Measurements from ENCODE around the gene CLEC10A. TPM values are rescaled to one million over a fixed set of nuclear protein-coding genes. Genes with fewer than 3 reads are reported as not detected.
"Not testable (repeated sequence)": the region's sequence is repeated elsewhere in the genome, so short reads cannot be mapped to it uniquely, and the experiment has no call there.

Gene CLEC10A
- total and polyA plus RNA-seq, 11 donors: 1.5 to 30.1 (median 2.7) TPM

DNA sequence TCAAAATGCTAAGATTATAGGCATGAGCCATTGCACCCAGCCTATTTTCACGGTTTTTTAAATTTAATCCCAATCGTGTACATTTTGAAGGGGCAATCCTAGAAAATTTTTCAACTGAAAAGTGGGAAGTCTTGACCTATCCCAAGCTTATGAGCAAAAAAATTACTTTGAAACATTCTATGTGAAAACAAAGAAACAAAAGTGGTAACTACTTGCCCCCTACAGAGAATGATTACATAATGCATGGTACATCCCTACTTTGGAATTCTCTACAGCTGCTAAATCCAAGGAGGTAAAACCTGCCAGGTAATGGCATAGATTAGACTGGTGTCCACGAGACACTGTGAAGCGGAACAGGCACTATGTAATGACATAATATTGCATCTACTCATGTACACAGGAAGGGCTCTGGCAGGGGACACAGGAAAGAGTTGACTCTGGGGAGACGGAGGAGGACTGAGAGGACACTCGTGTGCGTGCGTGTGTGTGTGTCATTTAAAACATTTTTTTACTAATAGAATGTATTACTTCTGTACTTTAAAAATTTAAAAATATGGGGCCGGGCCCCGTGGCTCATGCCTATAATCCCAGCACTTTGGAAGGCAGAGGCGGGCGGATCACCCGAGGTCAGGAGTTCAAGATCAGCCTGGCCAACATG is 18.9 kb upstream of the CLEC10A start:
- DNase-seq (no peak), ATAC-seq (no peak)
- peak overlapping the region in 1 of 12 donors; percentile 38 for H3K4me3 ChIP-seq
- intact Hi-C loops (cut with DNase I): no loop called here
- peak overlapping the region in 1 of 12 donors; percentile 65 for H3K27ac ChIP-seq
- H3K9me3 ChIP-seq: no peaks in the 10 kb centered on the region
- peaks cover 0 to 33% (median 0%) of the 10 kb centered on the region in 9 donors for H3K27me3 ChIP-seq
- no peaks in the 10 kb centered on the region for H3K36me3 ChIP-seq
- no peak for TF ChIP-seq POLR2A (IDR thresholded peaks at IDR 0.05)
- TF ChIP-seq, protein P1, sequence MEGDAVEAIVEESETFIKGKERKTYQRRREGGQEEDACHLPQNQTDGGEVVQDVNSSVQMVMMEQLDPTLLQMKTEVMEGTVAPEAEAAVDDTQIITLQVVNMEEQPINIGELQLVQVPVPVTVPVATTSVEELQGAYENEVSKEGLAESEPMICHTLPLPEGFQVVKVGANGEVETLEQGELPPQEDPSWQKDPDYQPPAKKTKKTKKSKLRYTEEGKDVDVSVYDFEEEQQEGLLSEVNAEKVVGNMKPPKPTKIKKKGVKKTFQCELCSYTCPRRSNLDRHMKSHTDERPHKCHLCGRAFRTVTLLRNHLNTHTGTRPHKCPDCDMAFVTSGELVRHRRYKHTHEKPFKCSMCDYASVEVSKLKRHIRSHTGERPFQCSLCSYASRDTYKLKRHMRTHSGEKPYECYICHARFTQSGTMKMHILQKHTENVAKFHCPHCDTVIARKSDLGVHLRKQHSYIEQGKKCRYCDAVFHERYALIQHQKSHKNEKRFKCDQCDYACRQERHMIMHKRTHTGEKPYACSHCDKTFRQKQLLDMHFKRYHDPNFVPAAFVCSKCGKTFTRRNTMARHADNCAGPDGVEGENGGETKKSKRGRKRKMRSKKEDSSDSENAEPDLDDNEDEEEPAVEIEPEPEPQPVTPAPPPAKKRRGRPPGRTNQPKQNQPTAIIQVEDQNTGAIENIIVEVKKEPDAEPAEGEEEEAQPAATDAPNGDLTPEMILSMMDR (IDR thresholded peaks at IDR 0.05): no peak
- H3K4me1 ChIP-seq: peaks cover 0 to 33% (median 0%) of the 10 kb centered on the region in 12 donors
- WGBS, 4 donors: 60 to 74% (median 70%) methylated on average over 13 of the region's 13 CpGs

DNA sequence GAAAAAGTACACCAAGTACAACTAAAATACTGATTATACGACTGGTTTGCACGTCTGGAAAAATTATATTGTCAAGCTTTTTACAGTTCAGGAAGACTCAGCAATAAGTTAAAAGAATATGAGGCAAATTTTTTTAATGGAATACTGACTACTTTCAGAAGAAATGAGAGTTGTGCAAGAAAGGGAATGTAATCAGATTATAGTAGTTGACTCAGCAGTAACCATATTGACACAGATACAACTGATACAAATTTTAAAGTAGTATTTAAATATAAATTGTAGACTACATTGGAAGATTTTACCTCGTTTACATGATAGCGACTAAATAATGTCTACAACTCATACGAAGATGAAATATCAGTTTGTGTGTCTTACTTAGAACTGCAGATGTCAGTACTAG is 17.9 kb upstream of the CLEC10A start:
- Histone ChIP-seq H3K4me3 (peak overlapping the region in 1 of 12 donors; percentile 38), H3K9me3 (no peaks in the 10 kb centered on the region), H3K27me3 (peaks cover 0 to 33% (median 0%) of the 10 kb centered on the region in 9 donors), H3K27ac (peak overlapping the region in 1 of 12 donors; percentile 65), H3K4me1 (peaks cover 0 to 43% (median 0%) of the 10 kb centered on the region in 12 donors), H3K36me3 (no peaks in the 10 kb centered on the region)
- no peak for DNase-seq
- ATAC-seq: no peak
- WGBS, 4 donors: 67 to 81% (median 76%) methylated on average over 5 of the region's 5 CpGs
- intact Hi-C loops (cut with DNase I): no loop called here
- TF ChIP-seq POLR2A (IDR thresholded peaks at IDR 0.05): no peak
- TF ChIP-seq, protein P1 (IDR thresholded peaks at IDR 0.05): no peak

DNA sequence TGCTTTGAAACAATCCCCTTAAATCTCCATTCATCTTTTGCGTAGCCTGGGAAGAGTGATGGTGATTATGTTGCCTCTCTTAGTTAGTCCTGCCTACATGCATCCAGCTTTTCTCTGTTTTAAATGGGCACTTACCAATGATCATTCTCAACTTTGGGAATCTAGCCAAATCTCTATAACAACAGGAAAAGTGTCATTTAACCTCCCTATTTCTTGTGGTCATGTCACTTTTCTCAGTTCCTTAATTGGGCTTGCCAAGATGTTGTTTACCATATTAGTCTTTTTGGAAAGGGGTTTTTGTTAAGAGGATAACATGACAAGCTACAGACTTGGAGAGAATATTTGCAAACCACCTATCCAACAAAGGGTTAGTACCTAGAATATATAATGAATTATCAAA is 15.6 kb upstream of the CLEC10A start:
- Histone ChIP-seq H3K27me3 (peaks cover 0 to 30% (median 0%) of the 10 kb centered on the region in 9 donors), H3K36me3 (no peaks in the 10 kb centered on the region), H3K9me3 (no peaks in the 10 kb centered on the region), H3K27ac (peak overlapping the region in 2 of 12 donors; percentile 26 to 86), H3K4me1 (peaks cover 0 to 52% (median 0%) of the 10 kb centered on the region in 12 donors), H3K4me3 (no peak overlapping the region)
- WGBS, 4 donors: 85 to 93% (median 88%) methylated on average over 1 of the region's 1 CpG
- ATAC-seq (peak in 1 of 4 donors; percentile 45), DNase-seq (no peak)
- TF ChIP-seq POLR2A (IDR thresholded peaks at IDR 0.05): no peak
- TF ChIP-seq, protein P1 (IDR thresholded peaks at IDR 0.05): no peak
- intact Hi-C loops (cut with DNase I): no loop called here

DNA sequence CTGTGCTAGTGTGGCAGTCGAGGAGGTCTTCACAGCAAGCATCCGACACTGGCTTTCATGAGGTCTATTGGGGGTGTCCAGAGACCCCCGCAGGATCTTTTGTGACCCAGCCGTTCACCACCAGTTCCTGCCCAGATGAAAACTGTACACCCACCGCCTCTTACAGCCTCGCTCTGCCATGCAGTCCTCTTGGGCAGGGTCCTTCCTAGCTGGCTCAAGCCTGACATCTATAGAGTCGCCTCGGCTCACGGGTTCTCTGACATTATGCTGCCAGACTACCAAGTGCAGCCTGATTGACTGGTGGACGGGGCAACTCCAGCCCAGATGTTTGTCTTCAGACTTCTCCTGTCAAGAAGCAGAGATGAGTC is 14.6 kb upstream of the CLEC10A start:
- peaks cover 0 to 53% (median 0%) of the 10 kb centered on the region in 12 donors for H3K4me1 ChIP-seq
- TF ChIP-seq, protein P1 (IDR thresholded peaks at IDR 0.05): no peak
- TF ChIP-seq POLR2A (IDR thresholded peaks at IDR 0.05): no peak
- H3K4me3 ChIP-seq: no peak overlapping the region
- H3K9me3 ChIP-seq: no peaks in the 10 kb centered on the region
- peak overlapping the region in 4 of 12 donors; percentile 13 to 86 (median 22) for H3K27ac ChIP-seq
- no peaks in the 10 kb centered on the region for H3K36me3 ChIP-seq
- no peak for DNase-seq
- H3K27me3 ChIP-seq: peaks cover 0 to 35% (median 0%) of the 10 kb centered on the region in 9 donors
- 66 to 81% (median 77%) methylated on average over 9 to 10 of the region's 10 CpGs for WGBS, 4 donors
- no peak for ATAC-seq
- intact Hi-C loops (cut with DNase I): no loop called here

DNA sequence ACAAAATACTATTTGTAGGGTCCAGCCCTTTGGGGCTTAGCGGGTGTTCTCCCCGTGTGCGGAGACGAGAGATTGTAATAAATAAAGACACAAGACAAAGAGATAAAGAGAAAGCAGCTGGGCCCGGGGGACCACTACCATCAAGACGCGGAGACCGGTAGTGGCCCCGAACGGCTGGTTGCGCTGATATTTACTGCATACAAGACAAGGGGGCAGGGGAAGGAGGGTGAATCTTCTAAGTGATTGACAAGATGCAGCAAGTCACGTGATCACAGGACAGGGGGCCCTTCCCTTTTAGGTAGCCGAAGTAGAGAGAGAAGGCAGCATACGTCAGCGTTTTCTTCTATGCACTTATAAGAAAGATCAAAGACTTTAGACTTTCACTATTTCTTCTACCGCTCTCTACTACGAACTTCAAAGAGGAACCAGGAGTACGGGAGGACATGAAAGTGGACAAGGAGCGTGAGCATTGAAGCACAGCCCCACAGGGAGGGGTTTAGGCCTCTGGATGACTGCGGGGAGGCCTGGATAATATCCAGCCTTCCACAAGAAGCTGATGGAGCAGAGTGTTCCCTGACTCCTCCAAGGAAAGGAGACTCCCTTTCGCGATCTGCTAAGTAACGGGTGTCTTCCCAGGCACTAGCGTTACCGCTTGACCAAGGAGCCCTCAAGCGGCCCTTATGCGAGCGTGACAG is 11.4 kb upstream of the CLEC10A start:
- H3K4me3 ChIP-seq; DNase-seq; H3K27ac ChIP-seq; H3K9me3 ChIP-seq; H3K36me3 ChIP-seq; intact Hi-C loops (cut with DNase I); ATAC-seq: not testable (repeated sequence)
- Histone ChIP-seq H3K27me3 (peaks cover 0 to 50% (median 2%) of the 10 kb centered on the region in 9 donors), H3K4me1 (peaks cover 0 to 43% (median 0%) of the 10 kb centered on the region in 12 donors)
- 50 to 61% (median 56%) methylated on average over 23 to 28 of the region's 28 CpGs for WGBS, 4 donors

DNA sequence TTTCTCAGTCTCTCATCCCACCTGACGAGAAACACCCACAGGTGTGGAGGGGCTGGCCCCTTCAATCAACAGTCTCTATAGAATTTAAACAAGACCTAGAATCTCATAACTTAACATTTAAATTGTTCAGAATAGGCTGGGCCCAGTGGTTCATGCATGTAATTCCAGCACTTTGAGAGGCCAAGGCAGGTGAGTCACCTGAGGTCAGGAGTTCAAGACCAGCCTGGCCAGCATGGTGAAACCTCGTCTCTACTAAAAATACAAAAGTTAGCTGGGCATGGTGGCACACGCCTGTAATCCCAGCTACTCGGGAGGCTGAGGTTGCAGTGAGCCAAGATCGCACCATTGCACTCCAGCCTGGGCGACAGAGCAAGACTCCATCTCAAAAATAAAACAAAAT is 9.5 kb upstream of the CLEC10A start:
- H3K9me3 ChIP-seq; H3K36me3 ChIP-seq; intact Hi-C loops (cut with DNase I); ATAC-seq; H3K27ac ChIP-seq; DNase-seq; H3K4me3 ChIP-seq: not testable (repeated sequence)
- H3K4me1 ChIP-seq: peaks cover 0 to 28% (median 0%) of the 10 kb centered on the region in 12 donors
- H3K27me3 ChIP-seq: peaks cover 0 to 50% (median 2%) of the 10 kb centered on the region in 9 donors
- WGBS, 4 donors: 84 to 94% (median 92%) methylated on average over 6 of the region's 6 CpGs
